ENCODE results near the gene OBSCN.

DNA sequence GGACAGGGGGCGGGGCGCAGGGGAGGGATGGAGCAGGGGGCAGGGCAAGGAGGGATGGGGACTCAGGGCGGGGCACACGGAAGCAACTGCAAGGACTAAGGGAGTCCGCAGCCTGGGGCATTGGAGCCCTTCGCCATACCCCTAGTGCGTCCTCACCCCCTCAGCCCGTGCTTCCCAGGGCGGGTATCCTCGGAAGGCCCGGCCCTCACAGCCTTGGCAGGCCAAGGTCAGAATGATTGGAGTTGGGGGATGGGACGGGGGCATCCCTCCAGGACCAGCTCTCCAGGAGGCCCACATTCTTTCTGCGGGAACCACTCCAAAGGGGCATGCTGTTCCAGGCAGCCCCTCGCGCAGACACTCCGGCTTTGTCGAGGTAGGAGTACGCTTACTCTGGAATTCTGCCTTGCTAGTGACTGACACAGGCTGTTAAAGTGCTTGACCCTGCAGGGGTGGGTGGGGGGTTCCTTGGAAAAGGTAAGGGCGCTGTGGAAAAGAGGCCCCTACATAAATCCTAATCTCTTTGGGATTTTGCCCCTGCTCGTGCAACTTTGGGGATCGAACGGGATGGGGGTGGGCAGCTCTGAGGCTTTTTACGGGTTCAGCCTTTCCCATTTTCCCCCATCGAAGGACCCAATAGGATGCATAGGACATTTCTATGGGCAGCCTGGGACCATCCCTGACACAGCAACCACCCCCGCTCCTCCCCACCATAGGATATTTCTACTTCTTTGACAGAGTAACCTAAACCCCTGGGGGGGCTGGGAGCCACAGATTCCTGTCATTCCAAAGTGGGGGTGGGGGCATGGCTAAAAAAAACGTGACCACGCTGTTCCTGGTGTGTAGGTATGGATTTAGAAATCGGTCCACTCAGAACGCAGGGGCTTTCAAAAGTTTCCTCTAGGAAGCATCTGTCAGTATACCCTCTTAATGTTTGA, 199.5 kb downstream of the OBSCN start:
- TF ChIP-seq POLR2A (IDR thresholded peaks at IDR 0.05; ENCODE audit: low read depth, low read length): peak; percentile 15
- TF ChIP-seq, protein P1, sequence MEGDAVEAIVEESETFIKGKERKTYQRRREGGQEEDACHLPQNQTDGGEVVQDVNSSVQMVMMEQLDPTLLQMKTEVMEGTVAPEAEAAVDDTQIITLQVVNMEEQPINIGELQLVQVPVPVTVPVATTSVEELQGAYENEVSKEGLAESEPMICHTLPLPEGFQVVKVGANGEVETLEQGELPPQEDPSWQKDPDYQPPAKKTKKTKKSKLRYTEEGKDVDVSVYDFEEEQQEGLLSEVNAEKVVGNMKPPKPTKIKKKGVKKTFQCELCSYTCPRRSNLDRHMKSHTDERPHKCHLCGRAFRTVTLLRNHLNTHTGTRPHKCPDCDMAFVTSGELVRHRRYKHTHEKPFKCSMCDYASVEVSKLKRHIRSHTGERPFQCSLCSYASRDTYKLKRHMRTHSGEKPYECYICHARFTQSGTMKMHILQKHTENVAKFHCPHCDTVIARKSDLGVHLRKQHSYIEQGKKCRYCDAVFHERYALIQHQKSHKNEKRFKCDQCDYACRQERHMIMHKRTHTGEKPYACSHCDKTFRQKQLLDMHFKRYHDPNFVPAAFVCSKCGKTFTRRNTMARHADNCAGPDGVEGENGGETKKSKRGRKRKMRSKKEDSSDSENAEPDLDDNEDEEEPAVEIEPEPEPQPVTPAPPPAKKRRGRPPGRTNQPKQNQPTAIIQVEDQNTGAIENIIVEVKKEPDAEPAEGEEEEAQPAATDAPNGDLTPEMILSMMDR (IDR thresholded peaks at IDR 0.05; ENCODE audit: extremely low read depth in 1 of 2, insufficient read depth in 1 of 2, low read depth in 1 of 2, low read length in 2 of 2): no peak
- no peak for TF ChIP-seq POLR2AphosphoS5 (IDR thresholded peaks at IDR 0.05; ENCODE audit: insufficient read depth, low read depth, low read length)
- TF ChIP-seq EZH2 (IDR thresholded peaks at IDR 0.05; ENCODE audit: borderline replicate concordance, low read depth, low read length, severe bottlenecking): no peak
- TF ChIP-seq JUN (IDR thresholded peaks at IDR 0.05; ENCODE audit: borderline replicate concordance, insufficient read depth, insufficient read length, low read depth): no peak
- TF ChIP-seq FOS (IDR thresholded peaks at IDR 0.05; ENCODE audit: borderline replicate concordance, insufficient read depth, low read length): no peak
- TF ChIP-seq, protein P2, sequence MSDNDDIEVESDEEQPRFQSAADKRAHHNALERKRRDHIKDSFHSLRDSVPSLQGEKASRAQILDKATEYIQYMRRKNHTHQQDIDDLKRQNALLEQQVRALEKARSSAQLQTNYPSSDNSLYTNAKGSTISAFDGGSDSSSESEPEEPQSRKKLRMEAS (IDR thresholded peaks at IDR 0.05; ENCODE audit: insufficient read depth, insufficient read length): no peak
- TF ChIP-seq MYC (IDR thresholded peaks at IDR 0.05; ENCODE audit: low read depth, low read length): no peak
- TF ChIP-seq GATA2 (IDR thresholded peaks at IDR 0.05; ENCODE audit: insufficient read depth, insufficient read length, low read depth, low read length): no peak
